Heart left ventricle (tissue), 16 donors: ENCODE results near the gene VWA8. TPM values are rescaled to one million over a fixed set of nuclear protein-coding genes. Genes with fewer than 3 reads are reported as not detected.
A peak's percentile ranks its signal among the peaks of the same experiment; 100 is the strongest.

Experiments used
- ATAC-seq, 4 donors: fragments of 200-7000 bp; cut with Tn5 transposase; one replicate each; pipeline ENCODE4 v1.9.1; 2020 to 2022; ENCODE audit warnings: moderate library complexity in 4 of 4, mild to moderate bottlenecking in 3 of 4, moderate number of reproducible peaks in 1 of 4
- DNase-seq, 5 donors: peaks; one replicate each; pipeline ENCODE4 v3.0.0-alpha.2; 2020
- H3K27ac ChIP-seq, 12 donors: fragments of 200-600 bp; sonication (generic) in 4 of 12; one replicate each; pipeline versions ENCODE4 v1.5.0 to v1.8.0; 2016 to 2022; ENCODE audit warnings: mild to moderate bottlenecking in 2 of 12
- H3K27me3 ChIP-seq, 9 donors: fragments of 200-600 bp; sonication (generic) in 2 of 9; one replicate each; pipeline versions ENCODE4 v1.5.1 to v1.8.0; 2016 to 2022; ENCODE audit warnings: mild to moderate bottlenecking in 3 of 9
- H3K36me3 ChIP-seq, 9 donors: fragments of 200-600 bp; sonication (generic) in 2 of 9; one replicate each; pipeline versions ENCODE4 v1.5.0 to v1.8.0; 2018 to 2022; ENCODE audit warnings: mild to moderate bottlenecking in 2 of 9
- H3K4me1 ChIP-seq, 12 donors: fragments of 200-600 bp; sonication (generic) in 4 of 12; one replicate each; pipeline versions ENCODE4 v1.5.0 to v1.8.0; 2016 to 2022; ENCODE audit warnings: mild to moderate bottlenecking in 3 of 12
- H3K4me3 ChIP-seq, 12 donors: fragments of 200-600 bp; sonication (generic) in 4 of 12; one replicate each; pipeline versions ENCODE4 v1.5.0 to v1.8.0; 2017 to 2022; ENCODE audit warnings: mild to moderate bottlenecking in 9 of 12, moderate library complexity in 4 of 12
- H3K9me3 ChIP-seq, 12 donors: fragments of 200-600 bp; sonication (generic) in 4 of 12; one replicate each; pipeline versions ENCODE4 v1.5.0 to v1.8.0; 2016 to 2022; ENCODE audit warnings: mild to moderate bottlenecking in 1 of 12
- CTCF ChIP-seq, 12 donors: fragments of 200-600 bp; sonication (generic) in 4 of 12; IDR thresholded peaks; one replicate each; pipeline versions ENCODE4 v1.5.0 to v1.8.0; 2018 to 2022; ENCODE audit warnings: antibody characterized with exemption in 12 of 12, mild to moderate bottlenecking in 5 of 12
- POLR2A ChIP-seq, 2 donors: fragments of 450-650 bp; IDR thresholded peaks; one replicate each; pipeline ENCODE4 v1.6.1; 2017; ENCODE audit warnings: antibody characterized with exemption in 2 of 2, mild to moderate bottlenecking in 2 of 2, moderate library complexity in 2 of 2
- WGBS, 4 donors: extraction: QIAGEN DNeasy Blood & Tissue Kit in 2 of 4; methylation state at CpG; one replicate each; pipeline versions ENCODE4 v1.1.5 to v1.1.7; 2013 to 2018; 5-methylcytosine and 5-hydroxymethylcytosine counted together
- intact Hi-C, 10 donors: fragments of 100-400 bp; cut with DNase I; formaldehyde crosslinking; loops; one replicate each; pipeline versions ENCODE4 v1.11.1 to v1.14.2; 2022
- polyA plus RNA-seq, 2 donors: library from polyadenylated mRNA; stranded (reverse); fragments of 200-250 nt; gene quantifications; one replicate each; pipeline ENCODE4 v1.2.3, GENCODE V29; 2013
- total RNA-seq, 9 donors: library from RNA; depleted of rRNA in 2 of 9; stranded (reverse); fragments of >200 nt in 2 of 9; fragmentation: NEBNext Ultra II Directional in 3 of 9; extraction: Animal tissue kit (Norgen Biotek cat#: 25700) in 3 of 9; gene quantifications; one replicate each; pipeline versions ENCODE4 v1.1.0 to v1.2.4, GENCODE V29; 2016 to 2023
- donor health status: ischemic (EF 13 %, LVEDD 7.1; RV severe dilation, severe dysfunction).
- donor health status: healthy with polysubstance abuse.
- donor health status: DM: no; HTN: yes; CAD: no.
- donor health status: DM: no; HTN: no; CAD: no.
- donor health status: ischemic (EF 25% LVEDD 6.9; RV normal size, moderate dysfunction).
- donor health status: ischemic (EF 25% LVEDD 5.7; RV mildly dilated, moderate dysfunction).
- donor health status: healthy.
- donor health status: DM: yes; HTN: yes; CAD: no.
- donor health status: ischemic (EF 35%, LVEDD 5.7; RV mildly dilated, moderate dysfunction).
- donor health status: nonischemic (EF 11% LVEDD 7.7; RV severe dilation, severe dysfunction).
- donor health status: DM: yes; HTN: yes; CAD: no.
- donor health status: PGD.
- donor health status: ischemic (EF 29% LVEDD 5.4; RV normal size, mild dysfunction).
- donor health status: nonischemic (EF 23%, LVEDD 6.1; RV moderate dilation, normal function).

The VWA8 gene
- total and polyA plus RNA-seq, 11 donors = 12.1 to 64.1 (median 41.8) TPM

DNA sequence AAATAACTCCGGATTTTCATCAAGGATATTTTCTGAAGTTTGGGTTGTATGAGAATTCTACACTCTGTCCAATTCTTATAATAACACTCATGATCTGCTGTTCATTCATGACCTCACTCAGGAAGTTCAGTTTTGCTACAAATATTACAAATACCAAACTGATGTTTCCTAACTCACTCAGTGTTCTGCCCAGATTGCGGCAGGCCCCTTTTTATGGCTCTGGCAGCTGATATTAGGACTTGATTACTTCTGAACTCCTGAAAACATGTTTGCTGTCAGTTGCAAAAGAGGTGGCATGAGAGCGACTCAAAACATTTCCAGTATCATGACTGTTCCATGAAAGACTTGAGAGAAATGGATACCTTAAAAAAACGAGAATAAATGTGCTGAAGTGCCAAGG lies 315.6 kb downstream of the VWA8 start:
- peak overlapping the region; percentile 8 to 79 (median 54) for H3K27ac ChIP-seq
- intact Hi-C loops = loop anchor here in 6 of 10 donors (5.0 to 10.0 kb wide), 4 partner anchors 33 to 183 kb away; no protein-coding TSS in a partner anchor
- TF ChIP-seq CTCF (IDR thresholded peaks at IDR 0.05) (no peak), POLR2A (IDR thresholded peaks at IDR 0.05) (no peak)
- no peak overlapping the region for H3K4me3 ChIP-seq
- H3K27me3 ChIP-seq = no peaks in the 10 kb centered on the region
- H3K4me1 ChIP-seq = peaks cover 3 to 54% (median 39%) of the 10 kb centered on the region in 12 donors
- no peaks in the 10 kb centered on the region for H3K9me3 ChIP-seq
- no peak for DNase-seq
- WGBS, 4 donors = 40 to 56% (median 45%) methylated on average over 4 of the region's 4 CpGs
- no peaks in the 10 kb centered on the region for H3K36me3 ChIP-seq
- peak; percentile 40 to 70 (median 62) for ATAC-seq

GRCh38 chr13:41644742-41645141 lies 316.2 kb downstream of the VWA8 start:
- H3K36me3 ChIP-seq = no peaks in the 10 kb centered on the region
- H3K27me3 ChIP-seq = no peaks in the 10 kb centered on the region
- H3K27ac ChIP-seq = peak overlapping the region; percentile 3 to 79 (median 54)
- ATAC-seq = no peak
- no peak for TF ChIP-seq POLR2A (IDR thresholded peaks at IDR 0.05)
- TF ChIP-seq CTCF (IDR thresholded peaks at IDR 0.05) = no peak
- H3K9me3 ChIP-seq = no peaks in the 10 kb centered on the region
- 40 to 75% (median 64%) methylated on average over 1 of the region's 1 CpG for WGBS, 4 donors
- no peak overlapping the region for H3K4me3 ChIP-seq
- peaks cover 3 to 59% (median 41%) of the 10 kb centered on the region in 12 donors for H3K4me1 ChIP-seq
- intact Hi-C loops = loop anchor here in 6 of 10 donors (5.0 to 10.0 kb wide), 5 partner anchors 32 to 182 kb away; no protein-coding TSS in a partner anchor
- DNase-seq = no peak

GRCh38 chr13:41643507-41643906 lies 317.4 kb downstream of the VWA8 start:
- intact Hi-C loops = loop anchor here in 3 of 10 donors (5.0 to 10.0 kb wide), 3 partner anchors 49 to 179 kb away; no protein-coding TSS in a partner anchor
- Histone ChIP-seq H3K4me3 (no peak overlapping the region), H3K4me1 (peaks cover 3 to 56% (median 41%) of the 10 kb centered on the region in 12 donors), H3K9me3 (no peaks in the 10 kb centered on the region), H3K27me3 (no peaks in the 10 kb centered on the region), H3K27ac (peak overlapping the region in 1 of 12 donors; percentile 71), H3K36me3 (no peaks in the 10 kb centered on the region)
- DNase-seq = no peak
- TF ChIP-seq POLR2A (IDR thresholded peaks at IDR 0.05) (no peak), CTCF (IDR thresholded peaks at IDR 0.05) (no peak)
- no peak for ATAC-seq
- WGBS, 4 donors = 81 to 94% (median 86%) methylated on average over 4 of the region's 4 CpGs

GRCh38 chr13:41641961-41642360 lies 318.9 kb downstream of the VWA8 start:
- Histone ChIP-seq H3K27ac (no peak overlapping the region), H3K27me3 (no peaks in the 10 kb centered on the region), H3K4me3 (no peak overlapping the region), H3K9me3 (no peaks in the 10 kb centered on the region), H3K4me1 (peaks cover 3 to 49% (median 36%) of the 10 kb centered on the region in 12 donors), H3K36me3 (no peaks in the 10 kb centered on the region)
- TF ChIP-seq CTCF (IDR thresholded peaks at IDR 0.05) (no peak), POLR2A (IDR thresholded peaks at IDR 0.05) (no peak)
- intact Hi-C loops = loop anchor here in 3 of 10 donors (5.0 to 10.0 kb wide), 3 partner anchors 47 to 177 kb away; no protein-coding TSS in a partner anchor
- 98 to 99% (median 99%) methylated on average over 4 of the region's 4 CpGs for WGBS, 4 donors
- DNase-seq = no peak
- no peak for ATAC-seq
